Eye (tissue), 1 donor: ENCODE data around the gene CASP14.
A peak's percentile ranks its signal among the peaks of the same experiment; 100 is the strongest.
"Not testable (repeated sequence)": the region's sequence is repeated elsewhere in the genome, so short reads cannot be mapped to it uniquely, and the experiment has no call there.

Experiments used
- DNase-seq: peaks from one replicate; pipeline ENCODE4 v3.0.0-alpha.2; 2015

CASP14 gene

GRCh38 chr19:15072930-15073647 lies 23.8 kb downstream of the CASP14 start:
- no peak for DNase-seq

GRCh38 chr19:15074371-15074770 lies 25.1 kb downstream of the CASP14 start:
- no peak for DNase-seq

GRCh38 chr19:15075806-15076205 lies 26.5 kb downstream of the CASP14 start:
- DNase-seq: no peak

DNA sequence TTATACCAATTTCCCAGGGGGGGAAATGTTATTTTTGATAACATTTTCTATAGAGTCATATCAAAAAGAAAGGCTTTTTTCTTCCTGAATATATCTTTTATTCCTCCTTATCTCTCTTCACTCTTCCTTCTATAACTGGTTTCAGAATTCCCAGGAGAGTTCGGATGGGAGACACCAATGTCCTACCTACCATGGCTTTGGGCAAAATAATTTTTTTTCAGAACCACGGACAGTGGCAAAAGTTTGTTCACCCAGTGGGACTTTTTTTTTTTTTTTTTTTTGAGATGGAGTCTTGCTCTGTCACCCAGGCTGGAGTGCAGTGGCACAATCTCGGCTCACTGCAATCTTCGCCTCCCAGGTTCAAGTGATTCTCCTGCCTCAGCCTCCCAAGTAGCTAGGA lies 30.7 kb downstream of the CASP14 start:
- DNase-seq: peak; percentile 9

DNA sequence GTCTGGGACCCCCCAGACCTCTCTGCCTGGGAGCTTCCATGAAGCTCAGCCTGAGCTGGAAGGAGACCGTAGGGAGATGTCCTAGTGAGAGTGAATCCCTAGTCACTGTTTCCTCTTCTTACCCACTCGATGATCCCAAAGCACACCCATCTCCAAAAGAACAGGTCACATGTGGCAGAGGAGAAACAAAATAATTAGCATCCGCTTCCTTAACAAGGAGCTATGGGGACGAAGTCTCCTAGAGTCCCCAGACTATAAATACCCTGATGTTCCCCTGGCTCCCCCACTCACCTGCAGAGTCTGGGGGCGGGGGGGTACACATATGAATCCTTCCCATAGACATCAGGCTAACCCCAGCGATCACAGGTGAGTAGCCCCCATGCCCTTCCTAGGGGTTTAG lies 32.6 kb downstream of the CASP14 start, which contains the start of gene OR1I1:
TSS of gene OR1I1 (plus strand) at position 301 of the 400 bp plus-strand sequence. CDS start 4,855 bp downstream, outside the sequence.
- DNase-seq: no peak

- no peak for DNase-seq
Measured at GRCh38 chr19:15087182-15087581, 37.9 kb downstream of the CASP14 start.

DNA sequence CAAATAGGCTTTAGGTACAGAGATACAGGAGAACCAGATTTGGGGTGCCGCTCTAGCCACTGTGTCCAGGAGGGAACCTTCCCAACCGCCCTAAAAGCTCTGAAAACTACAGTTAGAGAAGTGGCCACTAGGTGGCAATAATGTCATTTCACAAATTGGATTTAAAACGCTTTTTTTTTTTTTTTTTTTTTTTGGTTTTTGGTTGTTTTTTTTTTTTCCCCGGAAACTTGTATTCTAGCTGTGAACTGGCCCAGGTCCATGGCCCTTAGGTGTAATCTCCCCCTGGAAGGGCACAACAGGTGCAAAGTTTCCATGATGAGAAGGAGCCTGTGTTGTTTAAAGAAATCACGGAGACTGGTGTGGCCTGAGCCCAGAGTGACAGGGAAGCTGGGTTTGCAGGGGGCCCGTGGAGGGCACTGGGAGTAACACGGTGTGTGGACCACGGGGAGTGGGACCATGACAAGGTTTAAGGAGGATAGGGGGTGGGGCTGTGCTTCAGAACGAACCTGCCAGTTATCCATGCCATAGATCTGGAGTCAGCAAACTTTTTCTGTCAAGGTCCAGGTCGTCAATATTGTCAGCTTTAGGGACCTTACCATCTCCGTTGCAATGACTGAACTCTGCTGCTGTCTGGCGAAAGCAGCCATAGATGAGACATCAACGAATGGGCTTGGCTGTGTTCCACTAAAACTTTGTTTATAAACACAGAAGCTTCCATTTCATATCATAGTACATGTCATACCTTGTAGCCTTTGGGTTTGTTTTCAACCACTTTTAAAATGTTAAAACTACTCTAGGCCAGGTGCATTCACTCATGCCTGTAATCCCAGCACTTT lies 42.9 kb downstream of the CASP14 start:
- DNase-seq: peak; percentile 93

- no peak for DNase-seq
Measured at GRCh38 chr19:15093001-15093400, 43.7 kb downstream of the CASP14 start.

GRCh38 chr19:15096223-15096622 lies 46.9 kb downstream of the CASP14 start:
- DNase-seq: no peak

DNA sequence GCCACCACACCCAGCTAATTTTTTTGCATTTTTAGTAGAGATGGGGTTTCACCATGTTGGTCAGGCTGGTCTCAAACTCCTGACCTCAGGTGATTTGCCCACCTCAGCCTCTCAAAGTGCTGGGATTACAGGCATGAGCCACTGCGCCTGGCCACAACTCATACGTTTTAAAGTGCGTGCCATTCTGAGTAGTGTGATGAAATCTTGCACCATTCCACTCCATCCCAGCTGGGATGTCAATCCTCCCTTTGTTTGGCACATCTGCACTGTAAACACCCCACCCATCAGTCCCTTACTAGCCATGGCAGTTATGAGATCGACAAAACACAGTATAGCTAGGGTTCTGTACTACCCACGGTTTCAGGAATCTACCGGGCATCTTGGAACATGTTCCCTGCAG lies 48.7 kb downstream of the CASP14 start:
- DNase-seq: not testable (repeated sequence)

DNA sequence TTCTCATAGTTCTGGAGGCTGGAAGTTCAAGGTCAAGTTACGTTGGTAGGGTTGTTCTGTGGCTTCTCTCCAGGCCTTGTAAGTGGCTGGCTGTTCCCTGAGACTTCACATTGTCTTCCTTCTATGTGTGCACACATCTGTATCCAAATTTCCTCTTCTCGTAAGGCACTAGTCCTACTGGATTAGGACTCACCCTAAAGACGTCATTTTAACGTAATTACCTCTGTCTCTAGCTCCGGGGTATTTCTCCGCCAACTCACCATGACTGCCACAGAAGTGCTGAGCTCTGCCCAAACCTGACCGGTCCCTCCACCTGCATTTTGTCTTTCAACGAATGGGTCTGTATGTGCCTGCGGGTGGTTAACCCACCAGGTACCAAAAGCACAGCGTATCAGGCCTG lies 49.2 kb downstream of the CASP14 start:
- DNase-seq: no peak

DNA sequence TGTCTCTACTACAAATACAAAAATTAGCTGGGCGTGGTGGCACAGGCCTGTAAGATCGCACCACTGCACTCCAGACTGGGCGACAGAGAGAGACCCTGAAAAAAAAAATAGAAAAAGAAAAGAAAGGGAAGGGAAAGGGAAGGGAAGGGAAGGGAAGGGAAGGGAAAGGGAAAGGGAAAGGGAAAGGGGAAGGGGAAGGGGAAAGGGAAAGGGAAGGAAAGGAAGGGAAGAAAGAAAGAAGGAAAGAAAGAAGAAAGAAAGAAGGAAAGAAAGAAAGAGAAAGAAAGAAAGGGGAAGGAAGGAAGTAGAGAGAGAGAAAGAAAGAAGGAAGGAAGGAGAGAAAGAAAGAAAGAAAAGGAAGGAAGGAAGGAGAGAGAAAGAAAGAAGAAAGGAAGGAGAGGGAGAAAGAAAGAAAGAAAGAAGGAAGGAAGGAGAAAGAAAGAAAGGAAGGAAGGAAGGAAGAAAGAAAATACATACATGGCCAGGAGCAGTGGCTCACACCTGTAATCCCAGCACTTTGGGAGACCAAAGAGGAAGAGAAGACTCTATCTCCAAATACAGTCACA lies 49.8 kb downstream of the CASP14 start:
- no peak for DNase-seq

GRCh38 chr19:15101479-15102082 lies 52.3 kb downstream of the CASP14 start:
- peak; percentile 56 for DNase-seq

GRCh38 chr19:15104003-15104402 lies 54.7 kb downstream of the CASP14 start:
- DNase-seq: no peak

DNA sequence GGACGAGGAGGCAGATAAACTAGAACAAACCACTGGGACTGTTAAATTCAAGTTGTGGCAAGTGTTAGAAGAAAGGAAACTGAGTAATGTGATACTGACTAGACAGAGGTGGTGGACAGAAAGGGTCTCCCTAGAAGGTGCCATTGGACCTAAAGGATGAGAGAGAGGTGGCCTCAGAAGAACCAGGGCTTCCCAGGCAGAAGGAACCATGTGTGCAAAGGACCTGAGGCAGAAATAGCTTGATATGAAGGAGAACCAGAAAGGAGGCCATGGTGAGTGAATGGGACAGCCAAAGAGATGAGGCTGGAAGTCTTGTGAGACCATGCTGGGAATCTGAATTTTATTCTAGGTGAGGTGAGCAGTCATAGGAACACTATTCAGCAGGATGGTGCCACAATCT lies 55.1 kb downstream of the CASP14 start:
- DNase-seq: no peak

DNA sequence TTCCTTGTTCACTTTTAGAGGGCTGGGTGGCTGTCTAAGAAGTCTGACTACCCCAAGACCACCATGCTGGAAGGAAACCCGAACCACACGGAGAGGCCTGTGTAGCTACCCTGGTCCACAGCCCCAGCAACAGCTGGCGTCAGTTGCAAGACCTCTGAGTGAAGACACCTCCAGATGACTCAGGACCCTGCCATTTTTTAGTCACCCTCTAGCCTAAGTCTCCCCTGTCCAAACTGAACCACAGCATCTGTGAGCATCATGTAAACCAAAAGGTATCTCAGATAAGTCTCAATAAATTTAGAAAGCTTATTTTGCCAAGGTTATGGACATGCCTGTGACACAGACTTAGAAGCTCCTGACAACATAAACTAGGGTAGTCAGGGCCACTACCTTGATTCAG lies 55.8 kb downstream of the CASP14 start:
- DNase-seq: no peak

- peak; percentile 81 for DNase-seq
Measured at GRCh38 chr19:15107061-15108010, 58.1 kb downstream of the CASP14 start, which contains the start of gene SYDE1. Gene SYDE1, plus strand, starts transcription at chr19:15107401. Its CDS starts 33 bp downstream, at chr19:15107434.
